Erythroblast (primary cell): Measurements from ENCODE around the gene UBAC2.

Experiments
- GATA1 ChIP-seq: IDR thresholded peaks from 2 replicates; pipeline ENCODE4 v1.6.1; 2011; ENCODE audit warnings: low read depth, mild to moderate bottlenecking, control low read depth, low read length, moderate library complexity
- POLR2A ChIP-seq: IDR thresholded peaks from 2 replicates; pipeline ENCODE4 v1.6.1; 2011; ENCODE audit warnings: mild to moderate bottlenecking, low read length

- TF ChIP-seq POLR2A = no peak
- no peak for TF ChIP-seq GATA1
Observed at GRCh38 chr13:99197117-99197651, 3.5 kb upstream of the UBAC2 start.
